Calu3 (cell line): ENCODE data around the gene NNMT. TPM values are rescaled to one million over a fixed set of nuclear protein-coding genes. Genes with fewer than 3 reads are reported as not detected.

Experiments used
- BruUV-seq: library from RNA; stranded (reverse); fragments of 400-500 nt; replicated peaks from 2 replicates; lab custom pipeline; 2021; lab: Mats Ljungman, UMichigan
- CTCF ChIA-PET: fragments of 300-600 bp; sonication (Branson Sonifier 250); formaldehyde crosslinking; loops from one replicate; lab custom pipeline; 2022; ENCODE audit warnings: antibody characterized with exemption; lab: Charles Lee
- DNase-seq: peaks from one replicate; pipeline ENCODE4 v3.0.0; 2022
- H3K27ac Mint-ChIP-seq: one replicate; pipeline ENCODE4 v1.8.0; 2022; ENCODE audit warnings: mixed read lengths; ENCODE audit not compliant: unreplicated experiment
- H3K27me3 Mint-ChIP-seq: one replicate; pipeline ENCODE4 v1.8.0; 2022; ENCODE audit warnings: mixed read lengths; ENCODE audit not compliant: unreplicated experiment
- H3K36me3 Mint-ChIP-seq: one replicate; pipeline ENCODE4 v1.8.0; 2022; ENCODE audit warnings: mild to moderate bottlenecking, moderate library complexity, mixed read lengths; ENCODE audit not compliant: insufficient read depth, unreplicated experiment
- H3K4me1 Mint-ChIP-seq: one replicate; pipeline ENCODE4 v1.8.0; 2022; ENCODE audit warnings: mild to moderate bottlenecking, low read depth, mixed read lengths; ENCODE audit not compliant: unreplicated experiment
- H3K4me3 Mint-ChIP-seq: one replicate; pipeline ENCODE4 v1.8.0; 2022; ENCODE audit warnings: mild to moderate bottlenecking, low read depth, moderate library complexity, mixed read lengths; ENCODE audit not compliant: unreplicated experiment
- H3K9me3 Mint-ChIP-seq: one replicate; pipeline ENCODE4 v1.8.0; 2022; ENCODE audit warnings: low read depth, mixed read lengths; ENCODE audit not compliant: unreplicated experiment
- intact Hi-C: fragments of 100-400 bp; cut with micrococcal nuclease; formaldehyde crosslinking; loops from one replicate; pipeline ENCODE4 v1.10.0; 2022; ENCODE audit not compliant: unreplicated experiment
- total RNA-seq: library from RNA; stranded (reverse); gene quantifications from 2 replicates; pipeline ENCODE4 v1.2.3, GENCODE V29; 2022
- TF ChIP-seq, protein P1 (sequence below): fragments of 200-600 bp; IDR thresholded peaks from one replicate; pipeline ENCODE4 v1.8.0; 2022; ENCODE audit warnings: antibody characterized with exemption; ENCODE audit not compliant: unreplicated experiment

Gene NNMT
- total RNA-seq, 1 experiment from 2014 or later: 116 TPM

DNA sequence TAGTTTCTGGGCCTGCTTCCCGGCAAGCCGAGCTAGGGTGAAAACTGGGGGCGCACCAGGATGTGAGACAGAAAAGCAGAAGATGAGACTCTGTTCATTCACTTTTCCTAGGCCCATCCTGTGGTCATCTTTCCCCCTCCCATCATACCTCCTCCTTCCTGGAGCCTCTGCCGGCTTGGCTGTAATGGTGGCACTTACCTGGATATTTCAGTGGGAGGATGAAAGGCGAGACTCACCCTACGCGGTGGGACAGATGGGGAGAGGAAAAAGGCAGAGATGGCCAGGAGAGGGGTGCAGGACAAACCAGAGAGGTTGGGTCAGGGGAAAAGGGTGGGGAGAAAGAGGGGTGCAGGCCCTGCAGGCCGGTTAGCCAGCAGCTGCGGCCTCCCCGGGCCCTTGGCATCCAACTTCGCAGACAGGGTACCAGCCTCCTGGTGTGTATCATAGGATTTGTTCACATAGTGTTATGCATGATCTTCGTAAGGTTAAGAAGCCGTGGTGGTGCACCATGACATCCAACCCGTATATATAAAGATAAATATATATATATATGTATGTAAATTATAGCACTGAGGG is 41.5 kb upstream of the NNMT start:
- CTCF ChIA-PET: no interaction called here
- Mint-ChIP-seq H3K4me3 (no peak overlapping the region), H3K36me3 (no peaks in the 10 kb centered on the region), H3K27me3 (peaks cover 62% of the 10 kb centered on the region), H3K9me3 (no peaks in the 10 kb centered on the region), H3K4me1 (no peaks in the 10 kb centered on the region), H3K27ac (no peak overlapping the region)
- BruUV-seq: no TSS peak
- no peak for DNase-seq
- intact Hi-C loops: no loop called here
- TF ChIP-seq, protein P1, sequence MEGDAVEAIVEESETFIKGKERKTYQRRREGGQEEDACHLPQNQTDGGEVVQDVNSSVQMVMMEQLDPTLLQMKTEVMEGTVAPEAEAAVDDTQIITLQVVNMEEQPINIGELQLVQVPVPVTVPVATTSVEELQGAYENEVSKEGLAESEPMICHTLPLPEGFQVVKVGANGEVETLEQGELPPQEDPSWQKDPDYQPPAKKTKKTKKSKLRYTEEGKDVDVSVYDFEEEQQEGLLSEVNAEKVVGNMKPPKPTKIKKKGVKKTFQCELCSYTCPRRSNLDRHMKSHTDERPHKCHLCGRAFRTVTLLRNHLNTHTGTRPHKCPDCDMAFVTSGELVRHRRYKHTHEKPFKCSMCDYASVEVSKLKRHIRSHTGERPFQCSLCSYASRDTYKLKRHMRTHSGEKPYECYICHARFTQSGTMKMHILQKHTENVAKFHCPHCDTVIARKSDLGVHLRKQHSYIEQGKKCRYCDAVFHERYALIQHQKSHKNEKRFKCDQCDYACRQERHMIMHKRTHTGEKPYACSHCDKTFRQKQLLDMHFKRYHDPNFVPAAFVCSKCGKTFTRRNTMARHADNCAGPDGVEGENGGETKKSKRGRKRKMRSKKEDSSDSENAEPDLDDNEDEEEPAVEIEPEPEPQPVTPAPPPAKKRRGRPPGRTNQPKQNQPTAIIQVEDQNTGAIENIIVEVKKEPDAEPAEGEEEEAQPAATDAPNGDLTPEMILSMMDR: no peak

DNA sequence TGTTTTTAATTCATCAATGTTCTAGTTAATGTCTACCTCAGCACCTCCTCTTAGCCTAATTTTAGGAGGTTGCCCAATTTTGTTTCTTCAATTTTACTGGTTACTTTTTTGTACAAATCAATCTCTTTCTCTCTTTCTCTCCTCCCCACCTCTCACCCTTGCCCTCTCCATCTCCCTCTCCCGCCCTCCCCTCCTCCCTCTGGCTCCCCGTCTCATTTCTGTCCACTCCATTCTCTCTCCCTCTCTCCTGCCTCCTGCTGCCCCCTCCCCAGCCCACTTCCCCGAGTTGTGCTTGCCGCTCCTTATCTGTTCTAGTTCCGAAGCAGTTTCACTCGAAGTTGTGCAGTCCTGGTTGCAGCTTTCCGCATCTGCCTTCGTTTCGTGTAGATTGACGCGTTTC is 40.9 kb upstream of the NNMT start:
- H3K4me1 Mint-ChIP-seq: no peaks in the 10 kb centered on the region
- H3K4me3 Mint-ChIP-seq: no peak overlapping the region
- TF ChIP-seq, protein P1: no peak
- intact Hi-C loops: no loop called here
- CTCF ChIA-PET: no interaction called here
- no peak for DNase-seq
- no peak overlapping the region for H3K27ac Mint-ChIP-seq
- no peaks in the 10 kb centered on the region for H3K36me3 Mint-ChIP-seq
- BruUV-seq: no TSS peak
- H3K27me3 Mint-ChIP-seq: peaks cover 68% of the 10 kb centered on the region
- H3K9me3 Mint-ChIP-seq: no peaks in the 10 kb centered on the region

DNA sequence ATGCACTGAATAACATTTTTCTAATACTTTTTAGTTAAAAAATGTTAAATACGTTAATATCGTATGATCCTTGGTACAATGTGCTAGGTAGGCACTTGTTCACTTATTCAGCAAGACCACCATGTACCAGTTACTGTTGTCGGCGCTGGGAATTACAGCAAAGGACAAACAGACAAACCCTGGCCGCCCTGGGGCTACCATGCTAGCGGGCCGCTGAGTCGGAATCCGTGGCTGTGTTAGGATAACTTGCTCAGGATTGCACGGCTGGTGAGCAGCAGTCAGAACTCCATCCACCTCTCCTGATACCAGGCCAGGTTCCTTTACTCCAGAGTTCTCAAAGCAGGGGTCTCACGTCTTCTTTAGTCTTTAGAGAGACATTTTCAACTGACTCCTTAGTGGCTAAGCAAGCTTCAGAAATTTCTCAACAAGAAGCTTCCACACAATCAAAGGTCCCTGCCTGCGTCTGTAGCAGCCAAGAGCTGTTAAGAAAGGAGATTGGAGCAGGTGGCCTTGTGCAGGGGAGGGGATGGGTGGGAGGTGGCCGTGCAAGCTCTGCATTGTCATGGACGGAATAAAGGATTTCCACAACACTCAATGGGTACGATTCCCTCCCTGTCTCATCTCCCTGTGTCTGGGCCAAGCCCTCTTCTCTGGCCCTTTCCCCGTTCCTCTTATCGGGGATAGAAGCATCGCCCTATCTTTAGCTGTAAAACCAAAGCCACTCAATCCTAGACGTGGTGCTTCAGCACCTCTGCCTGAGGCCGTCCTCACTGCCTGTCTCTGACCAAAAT is 39.8 kb upstream of the NNMT start:
- H3K4me3 Mint-ChIP-seq: no peak overlapping the region
- no peak overlapping the region for H3K27ac Mint-ChIP-seq
- no peak for DNase-seq
- CTCF ChIA-PET: interaction anchor here (0.6 kb wide), 2 partner anchors 53 to 85 kb away, joined by 3 to 4 read pairs; no protein-coding TSS in a partner anchor
- TF ChIP-seq, protein P1: no peak
- intact Hi-C loops: no loop called here
- H3K4me1 Mint-ChIP-seq: no peaks in the 10 kb centered on the region
- no peaks in the 10 kb centered on the region for H3K9me3 Mint-ChIP-seq
- BruUV-seq: no TSS peak
- H3K36me3 Mint-ChIP-seq: no peaks in the 10 kb centered on the region
- H3K27me3 Mint-ChIP-seq: peaks cover 63% of the 10 kb centered on the region

DNA sequence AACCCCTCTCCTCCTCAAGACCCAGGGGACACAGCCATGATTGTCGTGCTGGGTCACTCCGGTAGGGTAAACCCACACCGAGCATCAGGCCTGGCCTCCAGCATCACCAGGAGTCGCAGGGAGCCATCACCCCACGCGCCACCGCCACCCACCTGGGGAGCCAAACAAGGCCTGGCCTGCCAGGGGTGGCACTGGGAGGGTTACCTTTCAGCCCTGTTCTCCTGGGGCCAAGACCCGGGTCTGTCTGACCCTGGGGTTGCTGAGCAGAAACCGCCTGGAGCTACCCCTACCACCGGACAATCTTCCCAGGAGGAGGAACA is 39.3 kb upstream of the NNMT start:
- no peak overlapping the region for H3K4me3 Mint-ChIP-seq
- CTCF ChIA-PET: no interaction called here
- H3K4me1 Mint-ChIP-seq: no peaks in the 10 kb centered on the region
- H3K27me3 Mint-ChIP-seq: peaks cover 58% of the 10 kb centered on the region
- intact Hi-C loops: no loop called here
- no TSS peak for BruUV-seq
- H3K9me3 Mint-ChIP-seq: no peaks in the 10 kb centered on the region
- H3K36me3 Mint-ChIP-seq: no peaks in the 10 kb centered on the region
- H3K27ac Mint-ChIP-seq: no peak overlapping the region
- TF ChIP-seq, protein P1: no peak
- DNase-seq: no peak
